Hepatocyte (in vitro differentiated cells): Measurements from ENCODE around the gene PKD2L1.

Experiments
- CTCF ChIP-seq: fragments of 200-600 bp; sonication (generic); IDR thresholded peaks from 2 replicates; pipeline ENCODE4 v1.5.1; 2016; ENCODE audit warnings: antibody characterized with exemption, mild to moderate bottlenecking; ENCODE audit not compliant: poor library complexity
- EZH2 ChIP-seq: fragments of 200-600 bp; sonication (generic); IDR thresholded peaks from 2 replicates; pipeline ENCODE4 v1.6.1; 2016; ENCODE audit warnings: antibody characterized with exemption, mild to moderate bottlenecking, borderline replicate concordance
- EZH2phosphoT487 ChIP-seq: fragments of 200-600 bp; sonication (generic); IDR thresholded peaks from one replicate; pipeline ENCODE4 v1.6.1; 2018; ENCODE audit warnings: antibody characterized with exemption, mild to moderate bottlenecking, low read depth, moderate library complexity; ENCODE audit not compliant: unreplicated experiment, severe bottlenecking

- no peak for TF ChIP-seq CTCF
- no peak for TF ChIP-seq EZH2
- TF ChIP-seq EZH2phosphoT487: no peak
Observed at GRCh38 chr10:100325158-100325557, 4.9 kb downstream of the PKD2L1 start.
